Right atrium auricular region (tissue), 2 donors: ENCODE results near the gene MARK1. TPM values are rescaled to one million over a fixed set of nuclear protein-coding genes. Genes with fewer than 3 reads are reported as not detected.

Experiments
- DNase-seq: peaks from one replicate; pipeline ENCODE4 v3.0.0-alpha.2; 2019; ENCODE audit warnings: low spot score
- H3K27ac ChIP-seq, 2 donors: fragments of 200-600 bp; sonication (generic); 1 replicate in 1 of 2; 2 replicates in 1 of 2; pipeline ENCODE4 v1.5.1; 2016 to 2019
- H3K27me3 ChIP-seq, 2 donors: fragments of 200-600 bp; sonication (generic); one replicate each; pipeline versions ENCODE4 v1.5.1 to v1.6.0; 2017 to 2019
- H3K36me3 ChIP-seq: fragments of 200-600 bp; sonication (generic); one replicate; pipeline ENCODE4 v1.5.1; 2016
- H3K4me1 ChIP-seq, 2 donors: fragments of 200-600 bp; sonication (generic); one replicate each; pipeline versions ENCODE4 v1.5.1 to v1.6.0; 2017 to 2019
- H3K4me3 ChIP-seq, 2 donors: fragments of 200-600 bp; sonication (generic); 1 replicate in 1 of 2; 2 replicates in 1 of 2; pipeline ENCODE4 v1.5.1; 2017 to 2019; ENCODE audit warnings: mild to moderate bottlenecking in 1 of 2, moderate library complexity in 1 of 2
- H3K9me3 ChIP-seq, 2 donors: fragments of 200-600 bp; sonication (generic); one replicate each; pipeline ENCODE4 v1.5.1; 2019
- total RNA-seq, 2 donors: library from RNA; depleted of rRNA; stranded (reverse); fragments of >200 nt; gene quantifications; one replicate each; pipeline ENCODE4 v1.1.0, GENCODE V29; 2016
- TF ChIP-seq, protein P1 (sequence below), 2 donors: fragments of 200-600 bp; sonication (generic); IDR thresholded peaks; one replicate each; pipeline ENCODE4 v1.5.1; 2019; ENCODE audit warnings: antibody characterized with exemption in 2 of 2

Gene MARK1
- total RNA-seq, 2 donors from 2014 or later, result 12.5 to 20.0 TPM

DNA sequence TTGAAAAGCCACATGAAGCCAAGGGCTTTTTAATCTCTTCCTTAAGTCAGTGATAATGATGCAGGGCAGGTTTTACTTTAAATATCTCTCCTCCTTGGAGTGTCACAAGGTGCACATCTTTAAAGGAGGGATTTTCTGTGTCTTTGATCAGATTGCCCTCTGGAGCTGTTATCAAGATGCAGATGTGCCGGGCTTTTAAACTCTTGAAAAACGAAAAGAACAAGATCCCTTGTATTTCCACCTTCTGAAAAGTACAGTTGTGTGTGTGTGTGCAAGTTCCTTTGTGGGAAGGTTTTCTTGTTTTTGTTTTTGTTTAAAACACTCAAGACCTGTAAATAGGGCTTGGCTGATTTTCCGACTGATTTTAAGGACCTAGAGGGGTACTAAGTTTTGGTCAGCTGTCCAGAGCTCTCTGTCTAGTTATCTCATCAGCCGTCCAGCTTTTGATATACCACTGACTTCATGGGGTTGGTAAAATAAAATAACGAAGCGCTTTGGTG is 1.6 kb downstream of the MARK1 start:
- H3K9me3 ChIP-seq, result peaks cover 0 to 12% of the 10 kb centered on the region in 2 donors

DNA sequence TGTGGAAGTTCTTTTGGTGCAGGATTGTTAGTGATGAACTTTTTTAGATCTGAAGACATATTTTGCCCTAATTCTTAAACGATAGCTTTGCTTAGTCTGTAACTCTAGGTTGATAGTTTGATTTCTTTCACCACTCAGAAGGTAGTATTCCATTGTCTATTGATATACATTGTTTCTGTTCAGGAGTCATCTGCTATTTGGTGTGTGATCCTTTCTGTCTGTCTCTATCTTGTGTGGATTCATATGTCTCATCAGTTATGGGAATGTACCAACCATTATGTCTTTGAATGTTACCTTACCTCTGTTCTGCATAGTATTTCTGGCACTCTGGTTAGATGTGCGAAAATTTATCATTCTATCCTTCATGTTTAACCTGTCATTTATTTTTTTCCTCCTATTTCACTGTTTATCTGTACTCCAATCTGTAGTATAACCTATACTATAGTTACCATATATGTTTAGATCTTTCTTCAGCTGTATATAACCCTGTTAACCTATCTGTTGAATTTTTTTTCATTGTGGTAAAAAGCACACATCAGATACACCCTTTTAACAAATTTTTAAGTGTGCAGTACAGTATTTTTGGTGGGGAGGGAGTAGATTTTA is 5.7 kb downstream of the MARK1 start:
- Histone ChIP-seq H3K4me3 (no peak overlapping the region), H3K36me3 (no peaks in the 10 kb centered on the region), H3K27me3 (no peaks in the 10 kb centered on the region), H3K4me1 (peaks cover 0 to 23% of the 10 kb centered on the region in 2 donors), H3K27ac (no peak overlapping the region), H3K9me3 (peaks cover 0 to 17% of the 10 kb centered on the region in 2 donors)
- no peak for DNase-seq
- TF ChIP-seq, protein P1, sequence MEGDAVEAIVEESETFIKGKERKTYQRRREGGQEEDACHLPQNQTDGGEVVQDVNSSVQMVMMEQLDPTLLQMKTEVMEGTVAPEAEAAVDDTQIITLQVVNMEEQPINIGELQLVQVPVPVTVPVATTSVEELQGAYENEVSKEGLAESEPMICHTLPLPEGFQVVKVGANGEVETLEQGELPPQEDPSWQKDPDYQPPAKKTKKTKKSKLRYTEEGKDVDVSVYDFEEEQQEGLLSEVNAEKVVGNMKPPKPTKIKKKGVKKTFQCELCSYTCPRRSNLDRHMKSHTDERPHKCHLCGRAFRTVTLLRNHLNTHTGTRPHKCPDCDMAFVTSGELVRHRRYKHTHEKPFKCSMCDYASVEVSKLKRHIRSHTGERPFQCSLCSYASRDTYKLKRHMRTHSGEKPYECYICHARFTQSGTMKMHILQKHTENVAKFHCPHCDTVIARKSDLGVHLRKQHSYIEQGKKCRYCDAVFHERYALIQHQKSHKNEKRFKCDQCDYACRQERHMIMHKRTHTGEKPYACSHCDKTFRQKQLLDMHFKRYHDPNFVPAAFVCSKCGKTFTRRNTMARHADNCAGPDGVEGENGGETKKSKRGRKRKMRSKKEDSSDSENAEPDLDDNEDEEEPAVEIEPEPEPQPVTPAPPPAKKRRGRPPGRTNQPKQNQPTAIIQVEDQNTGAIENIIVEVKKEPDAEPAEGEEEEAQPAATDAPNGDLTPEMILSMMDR (IDR thresholded peaks at IDR 0.05), result no peak

More for the DNA sequence above, 1.6 kb downstream of the MARK1 start:
- Histone ChIP-seq H3K4me1 (peaks cover 0 to 23% of the 10 kb centered on the region in 2 donors), H3K4me3 (peak overlapping the region; percentile 75 to 89), H3K36me3 (no peaks in the 10 kb centered on the region), H3K27me3 (no peaks in the 10 kb centered on the region), H3K27ac (peak overlapping the region; percentile 93 to 96)
- DNase-seq, result no peak
- TF ChIP-seq, protein P1 (IDR thresholded peaks at IDR 0.05), result no peak

DNA sequence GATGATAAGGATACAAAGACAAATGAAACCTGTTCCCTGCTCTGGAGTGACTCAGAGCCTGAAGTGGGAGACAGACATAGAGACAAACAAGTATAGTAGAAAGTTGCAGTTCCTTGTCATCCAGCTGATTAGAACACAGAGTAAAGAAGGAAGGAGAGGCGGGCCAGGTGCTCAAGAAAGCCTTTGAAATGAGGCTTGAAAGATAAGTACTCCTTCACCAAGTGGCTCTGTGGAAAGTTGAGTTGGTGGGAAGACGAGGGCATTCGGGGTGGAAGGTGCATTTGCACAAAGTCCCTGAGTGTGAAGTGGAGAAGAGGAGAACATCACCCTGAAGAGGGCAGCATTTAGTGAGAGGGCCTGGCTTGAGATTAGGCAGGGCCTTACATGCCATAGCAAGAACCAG is 17.0 kb downstream of the MARK1 start:
- no peaks in the 10 kb centered on the region for H3K36me3 ChIP-seq
- H3K27me3 ChIP-seq, result no peaks in the 10 kb centered on the region
- TF ChIP-seq, protein P1 (IDR thresholded peaks at IDR 0.05), result no peak
- H3K4me3 ChIP-seq, result no peak overlapping the region
- peaks cover 0 to 7% of the 10 kb centered on the region in 2 donors for H3K4me1 ChIP-seq
- no peak for DNase-seq
- no peaks in the 10 kb centered on the region for H3K9me3 ChIP-seq
- no peak overlapping the region for H3K27ac ChIP-seq

DNA sequence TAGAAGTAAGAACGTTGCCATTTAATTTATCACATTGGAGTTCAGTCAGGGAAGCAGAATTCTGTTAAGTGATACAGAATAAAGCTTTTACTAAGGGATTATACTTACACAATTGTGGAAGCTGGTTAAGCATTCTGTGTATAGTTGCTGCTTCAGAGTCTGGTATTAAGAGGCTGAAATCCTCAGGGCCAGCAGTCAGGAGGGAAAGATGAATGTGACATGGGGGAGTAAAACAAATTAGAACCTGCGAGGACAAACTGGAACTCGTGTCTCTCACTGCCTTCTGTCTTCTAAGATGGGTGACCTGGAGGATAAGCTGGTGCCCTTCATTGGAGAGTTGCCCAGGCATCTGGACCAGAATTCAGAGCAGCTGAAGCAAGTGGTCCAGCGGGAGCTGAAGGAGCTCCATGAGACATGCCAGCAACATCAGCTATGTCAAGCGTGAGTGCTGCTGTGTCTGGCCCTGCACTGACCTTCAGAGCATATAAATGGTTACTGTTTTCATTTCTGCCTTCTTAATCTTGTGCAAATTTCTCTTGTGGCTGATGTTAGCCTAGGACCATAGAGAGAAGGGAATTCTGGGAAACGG is 23.0 kb downstream of the MARK1 start:
- no peak for DNase-seq
- no peaks in the 10 kb centered on the region for H3K9me3 ChIP-seq
- H3K4me3 ChIP-seq, result no peak overlapping the region
- no peaks in the 10 kb centered on the region for H3K27me3 ChIP-seq
- no peak overlapping the region for H3K27ac ChIP-seq
- peaks cover 0 to 7% of the 10 kb centered on the region in 2 donors for H3K4me1 ChIP-seq
- H3K36me3 ChIP-seq, result no peaks in the 10 kb centered on the region
- TF ChIP-seq, protein P1 (IDR thresholded peaks at IDR 0.05), result no peak

DNA sequence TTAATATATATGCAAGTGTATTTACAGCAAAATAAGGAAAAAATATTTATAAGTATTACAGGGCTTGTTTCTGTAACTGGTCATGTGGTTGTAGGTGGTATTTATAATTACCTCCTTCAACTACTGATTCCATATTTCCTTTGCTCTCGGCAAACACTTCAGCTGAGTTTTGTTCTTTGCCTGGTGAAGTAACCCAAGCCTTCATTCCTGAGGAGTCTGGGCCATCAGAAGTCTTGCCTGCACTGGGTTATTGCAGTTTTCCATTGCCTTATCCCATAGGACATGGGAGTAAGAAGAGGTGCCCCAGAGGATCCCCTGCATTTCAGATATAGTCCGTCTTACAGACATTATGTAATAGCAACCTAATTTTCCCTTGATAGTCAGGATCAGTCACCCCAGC is 23.8 kb downstream of the MARK1 start:
- H3K27me3 ChIP-seq, result no peaks in the 10 kb centered on the region

More for the DNA sequence above, 23.8 kb downstream of the MARK1 start:
- Histone ChIP-seq H3K36me3 (no peaks in the 10 kb centered on the region), H3K9me3 (no peaks in the 10 kb centered on the region), H3K4me1 (peaks cover 0 to 7% of the 10 kb centered on the region in 2 donors), H3K27ac (no peak overlapping the region), H3K4me3 (no peak overlapping the region)
- DNase-seq, result no peak
- TF ChIP-seq, protein P1 (IDR thresholded peaks at IDR 0.05), result no peak
